KG1 (cell line): ENCODE results near the gene EEF1G.

Experiments used
- DNase-seq: peaks from one replicate; lab custom pipeline; 2025; lab: John Stamatoyannopoulos, UW

The EEF1G gene

DNA sequence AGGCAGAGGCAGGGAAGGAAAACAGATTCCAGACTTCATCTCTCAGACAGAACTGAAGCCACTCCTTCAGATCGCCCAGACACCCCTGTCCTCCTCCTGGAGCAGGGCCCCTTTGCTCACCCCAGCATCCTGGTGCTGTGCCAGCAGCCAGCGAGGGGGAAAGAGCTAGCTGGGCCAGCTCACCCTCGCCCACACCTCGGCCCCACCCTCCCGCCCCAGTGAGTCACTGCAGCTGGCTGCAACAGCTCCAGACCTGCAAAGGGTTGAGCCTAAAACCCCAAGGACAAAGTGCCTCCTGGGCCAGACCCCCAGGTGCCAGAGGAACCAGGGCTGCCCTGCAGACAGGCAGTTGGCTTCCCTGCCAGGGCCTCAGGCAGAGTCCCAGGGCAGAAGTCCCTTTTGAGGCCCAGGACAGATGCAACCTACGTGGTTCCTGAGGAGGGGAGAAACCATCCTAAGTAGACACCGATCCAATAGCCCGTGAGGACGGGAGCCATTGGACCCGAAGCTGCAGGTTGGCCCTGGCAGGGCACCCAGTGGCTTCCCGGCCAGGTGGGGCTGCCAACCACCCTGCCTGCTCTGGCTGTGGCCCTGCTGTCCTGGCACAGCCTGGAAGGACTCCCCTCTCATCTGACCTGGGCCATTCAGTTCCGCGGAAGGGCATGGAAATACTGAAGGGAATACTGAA, 34.3 kb downstream of the EEF1G start:
- no peak for DNase-seq

DNA sequence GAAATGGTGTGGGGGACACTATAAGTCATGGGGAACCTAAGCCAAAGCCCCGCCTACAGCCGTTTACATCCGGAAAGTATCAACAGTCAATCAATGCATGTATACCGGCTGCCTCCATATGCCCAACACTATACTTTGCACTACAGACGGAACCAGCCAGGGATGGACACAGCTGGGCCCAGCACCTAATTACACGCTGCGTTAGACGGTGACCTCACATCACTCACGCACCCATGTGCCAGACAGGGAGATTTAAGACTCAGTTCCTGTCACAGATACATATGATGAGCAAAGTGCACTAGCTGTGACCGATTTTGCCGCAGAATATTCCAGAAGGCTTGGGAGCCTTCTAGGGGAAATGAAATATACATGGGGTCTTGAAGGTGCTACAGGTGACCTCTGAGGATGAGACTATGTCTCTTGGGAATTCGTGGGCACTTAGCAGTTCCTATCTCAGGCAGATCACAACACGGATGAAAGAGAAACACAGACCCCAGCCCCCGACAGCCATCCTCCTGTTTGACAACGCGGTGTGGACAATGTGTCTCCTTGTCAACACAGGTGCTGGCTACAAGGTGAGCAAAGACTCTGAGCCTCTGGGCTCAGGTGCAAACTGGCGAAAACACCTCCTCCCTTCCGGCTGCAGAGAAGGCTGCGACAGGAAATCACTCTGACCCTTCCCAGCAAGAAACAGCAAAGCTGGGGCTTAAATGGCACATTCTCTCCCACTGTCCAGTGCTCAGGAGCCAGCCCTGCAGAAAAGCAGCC, 35.0 kb downstream of the EEF1G start:
- no peak for DNase-seq

DNA sequence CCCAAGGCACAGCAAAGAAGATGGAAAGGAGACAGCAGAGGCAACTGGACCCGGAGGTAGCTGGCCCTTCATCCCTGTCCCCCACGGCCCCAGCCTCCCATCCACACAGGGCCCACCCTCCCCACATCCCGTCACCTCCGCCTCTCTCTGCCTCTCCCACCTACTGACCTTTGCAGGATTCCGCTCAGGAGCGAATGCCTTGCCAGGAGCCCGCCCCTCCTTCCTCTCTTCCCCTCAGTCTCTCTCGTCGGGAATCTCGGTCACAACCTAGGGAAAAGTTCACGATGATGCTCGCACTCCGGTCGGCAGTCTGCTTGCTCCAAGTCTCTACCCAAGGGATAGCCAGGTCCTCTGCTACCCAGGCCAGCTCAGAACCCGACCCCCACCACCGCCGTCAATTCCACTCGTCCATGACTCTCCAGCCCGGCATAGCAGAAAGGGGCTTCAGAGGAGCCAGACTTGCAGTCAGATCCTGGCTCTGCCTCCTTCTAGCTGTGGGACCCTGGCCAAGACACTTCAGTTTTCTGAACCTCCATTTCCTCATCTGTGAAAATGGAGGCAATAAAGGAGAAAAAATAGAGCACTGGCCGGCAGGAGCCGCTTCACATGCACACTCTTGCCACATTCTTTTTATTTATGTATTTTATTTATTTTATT, 37.3 kb downstream of the EEF1G start:
- DNase-seq, result no peak

DNA sequence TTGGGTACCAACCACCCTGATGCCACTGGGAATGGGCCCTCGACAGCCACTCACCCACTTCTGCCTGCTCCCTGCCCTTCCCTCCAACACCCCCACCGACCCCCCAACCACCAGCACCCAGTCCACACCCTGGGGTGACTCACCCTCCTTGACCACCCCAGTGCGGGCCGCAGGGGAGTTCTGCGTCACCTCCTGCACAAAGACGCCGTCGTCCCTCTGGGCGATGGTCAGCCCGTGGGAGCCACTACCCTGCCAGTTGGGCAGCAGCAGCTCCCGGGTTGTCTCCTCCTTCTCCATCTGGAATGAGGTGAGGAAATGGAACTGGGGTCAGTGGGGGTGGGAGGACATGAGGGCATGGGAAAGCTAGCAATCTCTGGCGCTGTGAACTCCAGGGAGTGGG, 37.9 kb downstream of the EEF1G start:
- no peak for DNase-seq

DNA sequence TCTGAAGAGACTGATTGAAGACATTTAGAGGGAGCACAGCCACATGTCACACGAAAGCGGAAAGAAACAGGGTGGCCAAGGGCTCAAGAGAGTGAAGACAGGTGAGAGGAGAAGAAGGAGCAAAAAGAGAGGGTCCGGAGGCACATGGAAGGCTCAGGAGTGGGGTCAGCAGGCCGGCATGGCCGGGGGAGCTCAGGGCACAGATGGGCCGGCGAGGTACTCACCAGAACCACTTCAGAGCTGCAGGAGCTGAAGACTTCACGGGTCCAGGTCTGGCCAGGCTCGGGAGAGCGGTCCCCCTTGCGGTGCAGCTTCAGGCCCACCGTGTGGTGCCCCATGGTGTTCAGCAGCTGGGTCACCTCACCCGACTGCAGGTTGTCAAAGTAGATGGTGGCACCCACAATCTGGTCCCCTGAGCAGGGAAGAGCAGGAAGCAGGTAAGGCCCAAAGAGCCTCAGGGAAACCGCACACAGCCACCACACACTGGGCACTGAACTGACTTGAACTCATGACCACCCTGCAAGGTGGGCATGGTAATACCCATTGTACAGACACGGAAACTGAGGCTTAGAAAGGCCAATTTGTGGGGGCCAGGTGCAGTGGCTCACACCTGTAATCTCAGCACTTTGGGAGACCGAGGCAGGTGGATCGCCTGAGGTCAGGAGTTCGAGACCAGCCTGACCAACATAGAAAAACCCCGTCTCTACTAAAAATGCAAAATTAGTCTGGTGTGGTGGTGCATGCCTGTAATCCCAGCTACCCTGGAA, 38.7 kb downstream of the EEF1G start:
- DNase-seq, result no peak

DNA sequence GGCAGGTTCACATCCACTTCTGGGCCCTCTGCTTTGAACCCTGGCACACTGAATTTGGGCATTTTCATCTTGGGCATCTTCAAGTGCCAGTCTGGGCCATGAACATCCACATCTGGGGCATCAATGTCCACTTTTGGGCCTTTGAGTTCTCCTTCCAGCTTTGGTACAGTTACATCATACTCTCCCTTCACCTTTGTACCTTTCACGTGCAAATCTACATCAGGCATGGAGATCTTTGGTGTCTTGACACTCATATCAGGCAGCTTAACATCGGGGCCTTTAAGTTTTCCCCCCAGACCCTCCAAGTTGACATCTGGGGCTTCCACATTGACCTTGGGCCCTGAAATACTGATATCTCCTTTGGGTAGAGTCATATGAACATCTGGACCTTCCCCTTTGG, 41.6 kb downstream of the EEF1G start:
- no peak for DNase-seq

DNA sequence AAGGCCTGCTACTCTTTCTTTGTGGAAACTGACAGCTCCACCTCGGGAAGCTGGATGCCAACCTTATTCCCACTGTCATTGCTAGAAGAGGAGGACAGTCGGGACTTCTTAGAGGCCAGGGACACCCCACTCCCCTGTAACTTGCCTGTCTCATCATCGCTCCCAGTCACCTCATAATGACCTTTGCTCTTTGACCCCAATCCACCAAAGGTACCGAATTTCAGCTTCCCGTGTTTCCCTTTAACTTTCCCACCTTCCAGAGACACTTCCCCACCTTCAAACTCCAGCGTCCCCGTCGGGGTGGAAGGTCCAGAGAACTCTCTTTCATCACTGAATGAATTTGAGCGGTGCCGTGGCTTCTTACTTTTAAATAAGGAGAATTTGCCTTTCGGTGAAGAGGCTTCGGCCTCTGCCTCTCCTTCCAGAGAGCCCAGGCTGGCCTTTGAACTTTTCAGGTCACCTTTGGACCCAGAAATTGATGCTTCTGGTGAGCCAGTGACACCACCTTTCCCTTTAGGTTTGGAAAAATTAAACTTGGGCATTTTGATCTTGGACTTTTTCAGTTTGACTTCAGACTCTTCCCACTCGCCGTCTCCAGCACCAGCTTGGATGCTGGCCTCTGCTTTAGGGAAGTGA, 56.8 kb downstream of the EEF1G start:
- no peak for DNase-seq

DNA sequence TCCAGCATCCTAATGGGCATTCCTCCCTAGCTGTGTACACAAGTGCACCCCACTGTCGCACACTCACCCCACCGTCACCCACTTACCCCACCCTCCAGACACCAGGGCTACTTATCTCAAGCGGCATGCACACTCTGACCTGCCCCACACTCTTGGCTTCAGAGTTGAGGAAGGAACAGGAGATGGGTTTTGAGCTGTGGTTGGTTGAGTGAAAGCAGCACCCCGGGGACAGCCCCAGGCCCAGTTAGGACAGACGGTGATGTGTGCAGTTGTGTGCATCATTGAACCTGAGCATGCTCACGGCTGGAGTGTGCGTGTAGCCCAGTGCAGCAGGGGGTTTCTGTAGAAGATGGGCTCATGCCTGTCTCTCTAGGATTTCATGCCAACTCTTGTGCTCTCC, 59.5 kb downstream of the EEF1G start:
- DNase-seq, result no peak

DNA sequence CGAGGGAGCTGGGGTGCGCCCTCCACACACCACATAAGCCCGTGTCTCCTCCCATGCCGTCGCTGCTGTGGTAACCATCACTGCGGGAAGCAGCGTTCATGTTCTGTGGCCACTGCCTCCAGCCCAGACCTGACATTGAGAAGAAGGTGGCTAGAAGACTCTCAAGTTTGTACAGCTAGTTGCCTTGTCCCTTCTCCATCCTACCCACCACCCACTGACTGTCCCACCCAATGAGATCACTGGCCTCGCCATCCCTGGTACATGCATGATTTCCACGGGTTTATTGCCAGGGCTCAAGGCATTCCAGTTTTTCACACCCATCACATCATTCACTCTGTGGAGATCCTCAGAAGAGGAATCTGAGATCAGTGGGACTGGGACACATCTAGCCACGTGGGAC, 60.1 kb downstream of the EEF1G start:
- DNase-seq, result no peak

DNA sequence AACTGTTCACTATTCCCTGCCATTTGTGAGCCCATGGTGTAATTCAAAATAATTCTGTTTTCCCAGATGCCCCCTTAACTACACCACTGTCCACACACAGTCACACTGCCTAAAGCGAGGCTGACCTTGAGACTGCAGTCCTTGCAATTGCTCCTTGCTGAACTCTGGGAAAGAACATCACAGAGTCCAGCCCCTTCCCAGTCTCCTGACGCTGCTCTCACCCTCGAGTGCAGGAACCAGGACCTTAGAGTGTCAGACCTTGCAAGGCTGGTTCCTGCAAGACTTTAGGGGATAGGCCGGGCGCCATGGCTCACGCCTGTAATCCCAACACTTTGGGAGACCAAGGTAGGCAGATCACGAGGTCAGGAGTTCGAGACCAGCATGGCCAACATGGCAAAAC, 60.7 kb downstream of the EEF1G start:
- no peak for DNase-seq
